ENCODE data around the gene DNM1.

The DNM1 gene

GRCh38 chr9:128218518-128219389 is 15.6 kb downstream of the DNM1 start:
- H3K4me3 ChIP-seq (ENCODE audit: low read length), result peak overlapping the region; percentile 51
- peak; percentile 97 for DNase-seq (ENCODE audit: low read depth)
- no peak for TF ChIP-seq CTCF (IDR thresholded peaks at IDR 0.05; ENCODE audit: insufficient read depth, low read depth, low read length, missing control alignments)

GRCh38 chr9:128219831-128220230 is 16.7 kb downstream of the DNM1 start:
- no peak overlapping the region for H3K4me3 ChIP-seq (ENCODE audit: low read length)
- no peak for DNase-seq (ENCODE audit: low read depth)
- no peak for TF ChIP-seq CTCF (IDR thresholded peaks at IDR 0.05; ENCODE audit: insufficient read depth, low read depth, low read length, missing control alignments)

GRCh38 chr9:128222026-128222425 is 18.8 kb downstream of the DNM1 start:
- no peak for DNase-seq (ENCODE audit: low read depth)
- no peak for TF ChIP-seq CTCF (IDR thresholded peaks at IDR 0.05; ENCODE audit: insufficient read depth, low read depth, low read length, missing control alignments)
- H3K4me3 ChIP-seq (ENCODE audit: low read length), result no peak overlapping the region

- DNase-seq (ENCODE audit: low read depth), result no peak
- TF ChIP-seq CTCF (IDR thresholded peaks at IDR 0.05; ENCODE audit: insufficient read depth, low read depth, low read length, missing control alignments), result no peak
- no peak overlapping the region for H3K4me3 ChIP-seq (ENCODE audit: low read length)
Observed at GRCh38 chr9:128222880-128223670, 19.9 kb downstream of the DNM1 start.

GRCh38 chr9:128224877-128225276 is 21.7 kb downstream of the DNM1 start:
- no peak for DNase-seq (ENCODE audit: low read depth)

DNA sequence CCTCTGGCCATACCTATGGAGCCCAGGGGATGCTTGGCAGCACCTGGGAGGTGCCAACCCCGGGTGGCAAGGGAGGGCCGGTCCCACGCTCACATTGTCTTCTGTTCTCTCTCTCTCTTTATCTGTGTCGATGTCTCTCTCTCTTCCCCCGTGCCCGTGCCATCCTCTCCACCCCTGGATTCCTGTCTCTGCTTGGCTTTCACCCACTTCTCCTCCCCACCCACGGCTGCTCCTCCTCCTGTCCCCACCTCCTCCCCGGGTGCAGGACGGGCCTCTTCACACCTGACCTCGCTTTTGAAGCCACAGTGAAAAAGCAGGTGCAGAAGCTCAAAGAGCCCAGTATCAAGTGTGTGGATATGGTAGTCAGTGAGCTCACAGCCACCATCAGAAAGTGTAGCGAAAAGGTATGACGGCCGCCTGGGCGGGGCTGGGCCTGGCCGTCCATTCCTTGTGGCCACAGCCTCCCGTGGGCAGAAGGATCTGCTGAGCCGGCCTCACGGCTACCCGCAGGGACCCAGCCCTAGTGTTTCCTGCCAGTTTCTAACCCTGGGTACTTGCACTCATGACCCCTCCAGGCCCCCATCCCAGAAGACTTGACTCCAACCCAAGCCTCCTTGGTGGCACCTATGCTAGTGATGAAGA is 22.7 kb downstream of the DNM1 start:
- H3K4me3 ChIP-seq (ENCODE audit: low read length), result no peak overlapping the region
- DNase-seq (ENCODE audit: low read depth), result no peak
- no peak for TF ChIP-seq CTCF (IDR thresholded peaks at IDR 0.05; ENCODE audit: insufficient read depth, low read depth, low read length, missing control alignments)

More at GRCh38 chr9:128224877-128225276, 21.7 kb downstream of the DNM1 start:
- H3K4me3 ChIP-seq (ENCODE audit: low read length), result no peak overlapping the region
- no peak for TF ChIP-seq CTCF (IDR thresholded peaks at IDR 0.05; ENCODE audit: insufficient read depth, low read depth, low read length, missing control alignments)
